Trophoblast cell (in vitro differentiated cells and primary cell): ENCODE measurements around the gene BRIX1.
"Not testable (repeated sequence)": the region's sequence is repeated elsewhere in the genome, so short reads cannot be mapped to it uniquely, and the experiment has no call there.

ENCODE experiments used
- DNase-seq, 2 donors: peaks; one replicate each; pipeline ENCODE4 v3.0.0-alpha.2; 2016
- H2AFZ ChIP-seq: 2 replicates; pipeline ENCODE4 v1.6.1; 2013; ENCODE audit warnings: low read length, moderate library complexity, mild to moderate bottlenecking; ENCODE audit not compliant: insufficient read depth, poor library complexity
- H2AK5ac ChIP-seq: 2 replicates; pipeline ENCODE4 v1.6.1; 2013; ENCODE audit warnings: mild to moderate bottlenecking, low read length
- H2BK120ac ChIP-seq: 2 replicates; pipeline ENCODE4 v1.6.1; 2013; ENCODE audit warnings: low read length, mild to moderate bottlenecking, moderate library complexity; ENCODE audit not compliant: insufficient read depth, poor library complexity
- H2BK12ac ChIP-seq: 2 replicates; pipeline ENCODE4 v1.6.1; 2013; ENCODE audit warnings: mild to moderate bottlenecking, low read length, moderate library complexity
- H2BK5ac ChIP-seq: 2 replicates; pipeline ENCODE4 v1.6.1; 2013; ENCODE audit warnings: low read length, low read depth, moderate library complexity, mild to moderate bottlenecking; ENCODE audit not compliant: poor library complexity
- H3K14ac ChIP-seq: 2 replicates; pipeline ENCODE4 v1.6.1; 2013; ENCODE audit warnings: mild to moderate bottlenecking, low read length
- H3K18ac ChIP-seq: 2 replicates; pipeline ENCODE4 v1.6.1; 2013; ENCODE audit warnings: mild to moderate bottlenecking, low read length
- H3K23ac ChIP-seq: 2 replicates; pipeline ENCODE4 v1.6.1; 2013; ENCODE audit warnings: low read length
- H3K27ac ChIP-seq: 2 replicates; pipeline ENCODE4 v1.5.1; 2013; ENCODE audit warnings: low read depth, mild to moderate bottlenecking, inconsistent platforms, low read length, moderate library complexity
- H3K27me3 ChIP-seq: 2 replicates; pipeline ENCODE4 v1.6.1; 2013; ENCODE audit warnings: inconsistent platforms, mild to moderate bottlenecking, low read length, moderate library complexity; ENCODE audit not compliant: insufficient read depth
- H3K36me3 ChIP-seq, 2 experiments: 1 replicate in 1 of 2; 2 replicates in 1 of 2; pipeline ENCODE4 v1.6.1; 2013; ENCODE audit warnings: low read length in 2 of 2, mild to moderate bottlenecking in 2 of 2, moderate library complexity in 1 of 2; ENCODE audit not compliant: insufficient read depth in 2 of 2, control insufficient read depth in 1 of 2
- H3K4ac ChIP-seq: 2 replicates; pipeline ENCODE4 v1.6.1; 2013; ENCODE audit warnings: low read depth, mild to moderate bottlenecking, low read length, moderate library complexity
- H3K4me1 ChIP-seq, 2 experiments: 1 replicate in 1 of 2; 2 replicates in 1 of 2; pipeline ENCODE4 v1.6.1; 2013; ENCODE audit warnings: low read length in 2 of 2, mild to moderate bottlenecking in 2 of 2, moderate library complexity in 1 of 2; ENCODE audit not compliant: insufficient read depth in 2 of 2, control insufficient read depth in 1 of 2
- H3K4me2 ChIP-seq: 2 replicates; pipeline ENCODE4 v1.6.1; 2013; ENCODE audit warnings: inconsistent platforms, mild to moderate bottlenecking, low read length, moderate library complexity
- H3K4me3 ChIP-seq: 2 replicates; pipeline ENCODE4 v1.5.1; 2013; ENCODE audit warnings: mild to moderate bottlenecking, low read depth, low read length, inconsistent platforms
- H3K79me1 ChIP-seq: one replicate; pipeline ENCODE4 v1.6.1; 2013; ENCODE audit warnings: low read length
- H3K79me2 ChIP-seq: 2 replicates; pipeline ENCODE4 v1.6.1; 2013; ENCODE audit warnings: low read length, mild to moderate bottlenecking; ENCODE audit not compliant: control insufficient read depth, insufficient read depth, poor library complexity
- H3K9ac ChIP-seq: 2 replicates; pipeline ENCODE4 v1.6.1; 2013; ENCODE audit warnings: mild to moderate bottlenecking, low read length
- H3K9me3 ChIP-seq: 2 replicates; pipeline ENCODE4 v1.6.1; 2013; ENCODE audit warnings: low read depth, mild to moderate bottlenecking, control low read depth, inconsistent platforms, low read length; ENCODE audit not compliant: insufficient read depth
- H4K12ac ChIP-seq: 2 replicates; pipeline ENCODE4 v1.6.1; 2013; ENCODE audit warnings: low read depth, mild to moderate bottlenecking, low read length, moderate library complexity
- H4K8ac ChIP-seq: 2 replicates; pipeline ENCODE4 v1.6.1; 2013; ENCODE audit warnings: low read depth, mild to moderate bottlenecking, low read length, moderate library complexity
- H4K91ac ChIP-seq: one replicate; pipeline ENCODE4 v1.6.1; 2013; ENCODE audit warnings: low read depth, mild to moderate bottlenecking, low read length, moderate library complexity
- WGBS: extraction: QIAGEN DNeasy Blood & Tissue Kit; methylation state at CpG from one replicate; pipeline ENCODE4 v1.1.7; 2013; ENCODE audit warnings: missing lambda C conversion rate; ENCODE audit not compliant: insufficient read length, insufficient coverage; ENCODE audit errors: extremely low coverage; 5-methylcytosine and 5-hydroxymethylcytosine counted together

Gene BRIX1

DNA sequence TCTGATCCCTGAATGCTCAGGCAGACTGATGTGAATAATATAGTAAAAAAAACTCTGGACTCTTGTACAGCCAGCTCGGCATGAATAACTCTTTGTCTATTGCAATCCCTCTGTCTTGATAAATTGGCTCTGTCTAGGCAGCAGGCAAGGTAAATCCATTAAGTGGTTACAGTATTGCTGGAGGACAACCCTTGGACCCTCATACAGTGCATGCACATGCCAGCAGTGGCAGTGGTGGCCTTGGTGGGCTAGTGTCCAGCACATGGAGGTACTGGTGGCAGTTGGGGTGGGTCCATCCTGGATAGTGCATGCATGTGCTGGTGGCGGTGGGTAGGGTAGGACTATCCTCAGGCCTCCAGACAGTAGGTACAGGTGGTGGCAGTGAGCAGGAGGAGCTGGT lies 52.7 kb downstream of the BRIX1 start:
- Histone ChIP-seq H3K4me1 (no peaks in the 10 kb centered on the region), H3K79me2 (no peaks in the 10 kb centered on the region), H3K4me3 (no peak overlapping the region), H2BK12ac (no peak overlapping the region), H2AFZ (no peak overlapping the region), H3K4ac (no peak overlapping the region), H2BK120ac (no peak overlapping the region), H3K27ac (no peak overlapping the region), H3K36me3 (peaks cover 2 to 3% of the 10 kb centered on the region in 2 experiments), H3K27me3 (no peaks in the 10 kb centered on the region), H4K8ac (no peak overlapping the region), H3K79me1 (no peaks in the 10 kb centered on the region), H3K4me2 (no peak overlapping the region), H2BK5ac (no peak overlapping the region), H3K9me3 (peaks cover 2% of the 10 kb centered on the region), H2AK5ac (no peak overlapping the region), H3K18ac (no peak overlapping the region), H4K12ac (no peak overlapping the region), H3K9ac (no peak overlapping the region), H3K14ac (no peak overlapping the region), H4K91ac (no peak overlapping the region), H3K23ac (no peak overlapping the region)
- no peak for DNase-seq
- WGBS, result no CpG with 5 or more reads among the region's 2 CpGs

DNA sequence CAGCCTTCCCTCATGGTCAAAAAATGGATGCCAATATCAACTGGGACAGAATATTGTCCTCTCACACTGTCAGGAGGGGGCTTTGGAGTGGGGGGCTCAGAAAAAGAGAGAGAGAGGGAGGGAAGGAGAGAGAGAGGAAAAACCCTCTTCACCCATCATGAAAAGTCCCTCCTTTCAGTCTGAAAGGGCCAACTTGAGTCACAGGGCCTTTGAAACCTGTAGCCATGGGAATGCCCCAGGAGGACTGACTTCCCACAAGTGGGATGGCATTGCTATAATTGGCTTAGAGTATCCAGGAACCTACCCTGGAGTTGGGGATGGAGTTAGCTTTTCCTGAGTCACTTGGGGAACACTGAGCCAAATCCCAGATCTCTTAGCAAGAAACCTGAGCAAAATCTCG lies 55.0 kb downstream of the BRIX1 start:
- H3K79me1 ChIP-seq, result no peaks in the 10 kb centered on the region
- H3K4me3 ChIP-seq, result no peak overlapping the region
- H3K4ac ChIP-seq, result no peak overlapping the region
- no peaks in the 10 kb centered on the region for H3K4me1 ChIP-seq
- no peak overlapping the region for H4K8ac ChIP-seq
- H2BK5ac ChIP-seq, result no peak overlapping the region
- H2BK120ac ChIP-seq, result no peak overlapping the region
- H3K4me2 ChIP-seq, result no peak overlapping the region
- no peak overlapping the region for H4K91ac ChIP-seq
- no peak overlapping the region for H3K27ac ChIP-seq
- H3K23ac ChIP-seq, result no peak overlapping the region
- no peak overlapping the region for H2AK5ac ChIP-seq
- no peak overlapping the region for H2BK12ac ChIP-seq
- H3K14ac ChIP-seq, result no peak overlapping the region
- H3K18ac ChIP-seq, result no peak overlapping the region
- H3K27me3 ChIP-seq, result no peaks in the 10 kb centered on the region
- H2AFZ ChIP-seq, result no peak overlapping the region
- H3K79me2 ChIP-seq, result no peaks in the 10 kb centered on the region
- H3K36me3 ChIP-seq, result peaks cover 0 to 3% of the 10 kb centered on the region in 2 experiments
- H3K9me3 ChIP-seq, result no peaks in the 10 kb centered on the region
- no peak overlapping the region for H3K9ac ChIP-seq
- DNase-seq, result no peak
- WGBS, result no CpG with 5 or more reads among the region's 1 CpG
- H4K12ac ChIP-seq, result no peak overlapping the region

- H3K4me2 ChIP-seq, H2BK120ac ChIP-seq, H3K4me1 ChIP-seq, H3K18ac ChIP-seq, H4K91ac ChIP-seq, H3K27me3 ChIP-seq, DNase-seq, H4K8ac ChIP-seq, H3K79me1 ChIP-seq, H2AK5ac ChIP-seq, H3K23ac ChIP-seq, H3K36me3 ChIP-seq, H2AFZ ChIP-seq, H3K9ac ChIP-seq, H3K27ac ChIP-seq, H3K14ac ChIP-seq, H2BK5ac ChIP-seq, H3K4me3 ChIP-seq, H3K9me3 ChIP-seq, H3K4ac ChIP-seq, H3K79me2 ChIP-seq, H4K12ac ChIP-seq, H2BK12ac ChIP-seq: not testable (repeated sequence)
- WGBS, result no CpG with 5 or more reads among the region's 4 CpGs
These were observed 56.1 kb downstream of the BRIX1 start for GRCh38 chr5:34971655-34972054.
